ENCODE data around the gene PRLHR. TPM values are rescaled to one million over a fixed set of nuclear protein-coding genes. Genes with fewer than 3 reads are reported as not detected.

The PRLHR gene
- total RNA-seq, 1 experiment from 2014 or later = not detected

DNA sequence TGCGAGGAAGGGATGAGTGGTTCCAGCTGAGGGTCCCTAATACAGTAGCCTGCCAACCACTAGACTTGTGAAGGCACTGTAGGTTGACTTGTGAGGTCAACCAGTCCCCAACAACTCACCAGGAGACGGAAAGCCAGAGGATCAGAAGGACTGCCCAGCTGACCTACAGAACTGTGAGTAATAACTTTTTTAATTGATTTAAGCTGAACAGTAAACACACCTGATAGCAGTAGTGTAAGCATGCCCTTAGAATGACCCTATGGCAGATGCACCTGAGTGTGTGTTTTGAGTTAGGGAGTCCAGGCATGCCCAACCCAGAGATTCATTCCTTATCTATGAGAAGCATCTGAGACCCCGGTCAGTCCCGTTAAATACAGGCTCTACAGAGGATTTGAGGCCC is 14.1 kb downstream of the PRLHR start:
- intact Hi-C loops (cut with micrococcal nuclease) = no loop called here
- ATAC-seq = no peak
- H4K20me1 ChIP-seq (ENCODE audit: low read length) = no peaks in the 10 kb centered on the region
- no peaks in the 10 kb centered on the region for H3F3A ChIP-seq (ENCODE audit: low read length, unreplicated experiment)
- no TSS peak for BruUV-seq (replicated peaks)
- no peak overlapping the region for H3K4me3 ChIP-seq (ENCODE audit: low read length)
- H3K36me3 ChIP-seq (ENCODE audit: low read depth, low read length) = no peaks in the 10 kb centered on the region
- no peak for TF ChIP-seq EZH2phosphoT487 (IDR thresholded peaks at IDR 0.05; ENCODE audit: borderline replicate concordance, low read length)
- no peak for TF ChIP-seq EZH2 (IDR thresholded peaks at IDR 0.05; ENCODE audit: low read length, unreplicated experiment)
- TF ChIP-seq, protein P1, sequence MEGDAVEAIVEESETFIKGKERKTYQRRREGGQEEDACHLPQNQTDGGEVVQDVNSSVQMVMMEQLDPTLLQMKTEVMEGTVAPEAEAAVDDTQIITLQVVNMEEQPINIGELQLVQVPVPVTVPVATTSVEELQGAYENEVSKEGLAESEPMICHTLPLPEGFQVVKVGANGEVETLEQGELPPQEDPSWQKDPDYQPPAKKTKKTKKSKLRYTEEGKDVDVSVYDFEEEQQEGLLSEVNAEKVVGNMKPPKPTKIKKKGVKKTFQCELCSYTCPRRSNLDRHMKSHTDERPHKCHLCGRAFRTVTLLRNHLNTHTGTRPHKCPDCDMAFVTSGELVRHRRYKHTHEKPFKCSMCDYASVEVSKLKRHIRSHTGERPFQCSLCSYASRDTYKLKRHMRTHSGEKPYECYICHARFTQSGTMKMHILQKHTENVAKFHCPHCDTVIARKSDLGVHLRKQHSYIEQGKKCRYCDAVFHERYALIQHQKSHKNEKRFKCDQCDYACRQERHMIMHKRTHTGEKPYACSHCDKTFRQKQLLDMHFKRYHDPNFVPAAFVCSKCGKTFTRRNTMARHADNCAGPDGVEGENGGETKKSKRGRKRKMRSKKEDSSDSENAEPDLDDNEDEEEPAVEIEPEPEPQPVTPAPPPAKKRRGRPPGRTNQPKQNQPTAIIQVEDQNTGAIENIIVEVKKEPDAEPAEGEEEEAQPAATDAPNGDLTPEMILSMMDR (conservative IDR thresholded peaks at IDR 0.05; ENCODE audit: low read depth, low read length) = no peak
- H3K9me3 ChIP-seq (ENCODE audit: low read length) = no peaks in the 10 kb centered on the region
- H3K4me2 ChIP-seq (ENCODE audit: low read length) = no peak overlapping the region
- no peaks in the 10 kb centered on the region for H3K79me2 ChIP-seq (ENCODE audit: low read length)
- no peaks in the 10 kb centered on the region for H3K9me2 ChIP-seq (replicated peaks; ENCODE audit: low read length)
- ChIA-PET POLR2A (ENCODE audit: unreplicated experiment) (no interaction called here), CTCF (no interaction called here)
- H3K4me1 ChIP-seq (ENCODE audit: insufficient read depth, low read length) = peaks cover 8% of the 10 kb centered on the region; the same call in 1 of the 2 replicates
- no peak overlapping the region for H2AFZ ChIP-seq (ENCODE audit: low read length)
- no peak for DNase-seq
- H3K9ac ChIP-seq (ENCODE audit: low read length) = no peak overlapping the region
- H3K27me3 ChIP-seq (ENCODE audit: low read length) = peaks cover 21% of the 10 kb centered on the region; the same call in 1 of the 2 replicates
- no peak overlapping the region for H3K27ac ChIP-seq (ENCODE audit: low read length)

DNA sequence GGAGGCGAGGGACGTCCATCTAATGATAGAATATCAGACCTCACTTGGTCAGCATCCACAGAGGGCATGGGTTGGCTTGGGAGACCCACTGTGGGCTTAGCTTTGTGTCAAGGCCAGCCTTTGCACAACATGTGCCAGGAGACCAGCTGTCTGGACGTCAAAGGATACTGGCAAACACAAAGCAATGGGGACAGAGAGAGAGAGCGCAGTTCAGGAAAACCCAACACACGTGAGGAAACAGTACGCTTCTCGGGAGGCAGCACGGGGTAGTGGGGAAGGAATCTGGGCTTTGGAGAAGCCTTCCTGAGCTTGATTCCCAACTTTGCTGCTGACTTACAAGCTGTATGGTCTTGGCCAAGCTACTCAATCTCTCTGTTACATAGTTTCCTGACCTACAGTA is 14.7 kb downstream of the PRLHR start:
- H3K9me3 ChIP-seq (ENCODE audit: low read length) = no peaks in the 10 kb centered on the region
- H2AFZ ChIP-seq (ENCODE audit: low read length) = no peak overlapping the region
- H4K20me1 ChIP-seq (ENCODE audit: low read length) = no peaks in the 10 kb centered on the region
- H3K9ac ChIP-seq (ENCODE audit: low read length) = no peak overlapping the region
- POLR2A ChIA-PET (ENCODE audit: unreplicated experiment) = no interaction called here
- H3K79me2 ChIP-seq (ENCODE audit: low read length) = no peaks in the 10 kb centered on the region
- TF ChIP-seq, protein P1 (conservative IDR thresholded peaks at IDR 0.05; ENCODE audit: low read depth, low read length) = no peak
- TF ChIP-seq EZH2phosphoT487 (IDR thresholded peaks at IDR 0.05; ENCODE audit: borderline replicate concordance, low read length) (no peak), EZH2 (IDR thresholded peaks at IDR 0.05; ENCODE audit: low read length, unreplicated experiment) (no peak)
- no peak overlapping the region for H3K27ac ChIP-seq (ENCODE audit: low read length)
- H3K36me3 ChIP-seq (ENCODE audit: low read depth, low read length) = no peaks in the 10 kb centered on the region
- BruUV-seq (replicated peaks) = no TSS peak
- H3K4me2 ChIP-seq (ENCODE audit: low read length) = no peak overlapping the region
- H3K9me2 ChIP-seq (replicated peaks; ENCODE audit: low read length) = no peaks in the 10 kb centered on the region
- CTCF ChIA-PET = no interaction called here
- H3F3A ChIP-seq (ENCODE audit: low read length, unreplicated experiment) = no peaks in the 10 kb centered on the region
- peaks cover 21% of the 10 kb centered on the region; the same call in 1 of the 2 replicates for H3K27me3 ChIP-seq (ENCODE audit: low read length)
- intact Hi-C loops (cut with micrococcal nuclease) = no loop called here
- H3K4me3 ChIP-seq (ENCODE audit: low read length) = no peak overlapping the region
- no peak for ATAC-seq
- peaks cover 8% of the 10 kb centered on the region; the same call in 1 of the 2 replicates for H3K4me1 ChIP-seq (ENCODE audit: insufficient read depth, low read length)
- no peak for DNase-seq

DNA sequence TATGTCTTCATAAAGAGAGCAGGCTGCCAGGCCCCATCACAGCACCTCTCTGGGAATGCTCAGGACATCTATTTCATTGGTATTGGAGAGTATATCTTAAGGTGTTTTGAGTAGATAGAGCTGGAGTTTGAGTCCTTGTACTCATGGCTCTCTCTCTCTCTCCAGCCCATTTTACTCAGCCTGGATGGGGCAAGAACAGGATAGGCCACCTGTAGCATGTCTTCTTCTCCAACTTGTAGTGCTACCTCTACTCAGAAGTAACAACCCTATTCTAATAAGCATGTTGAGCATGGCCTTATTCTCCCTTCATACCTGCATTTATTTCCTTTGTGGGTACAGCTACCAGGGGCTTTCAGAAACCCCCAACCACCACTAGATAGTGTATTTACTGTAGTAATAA is 21.9 kb downstream of the PRLHR start:
- Histone ChIP-seq H3K4me3 (ENCODE audit: low read length) (no peak overlapping the region), H3K27me3 (ENCODE audit: low read length) (peaks cover 18% of the 10 kb centered on the region; the same call in 1 of the 2 replicates), H3K9me3 (ENCODE audit: low read length) (no peaks in the 10 kb centered on the region), H3K36me3 (ENCODE audit: low read depth, low read length) (no peaks in the 10 kb centered on the region), H3K4me1 (ENCODE audit: insufficient read depth, low read length) (no peaks in the 10 kb centered on the region), H3F3A (ENCODE audit: low read length, unreplicated experiment) (no peaks in the 10 kb centered on the region), H4K20me1 (ENCODE audit: low read length) (no peaks in the 10 kb centered on the region), H3K27ac (ENCODE audit: low read length) (no peak overlapping the region), H3K4me2 (ENCODE audit: low read length) (no peak overlapping the region), H3K9ac (ENCODE audit: low read length) (no peak overlapping the region), H3K9me2 (replicated peaks; ENCODE audit: low read length) (no peaks in the 10 kb centered on the region), H2AFZ (ENCODE audit: low read length) (no peak overlapping the region), H3K79me2 (ENCODE audit: low read length) (no peaks in the 10 kb centered on the region)
- no TSS peak for BruUV-seq (replicated peaks)
- TF ChIP-seq, protein P1 (conservative IDR thresholded peaks at IDR 0.05; ENCODE audit: low read depth, low read length) = no peak
- TF ChIP-seq EZH2 (IDR thresholded peaks at IDR 0.05; ENCODE audit: low read length, unreplicated experiment) = no peak
- no peak for TF ChIP-seq EZH2phosphoT487 (IDR thresholded peaks at IDR 0.05; ENCODE audit: borderline replicate concordance, low read length)
- intact Hi-C loops (cut with micrococcal nuclease) = no loop called here
- no peak for DNase-seq
- ATAC-seq = no peak
- ChIA-PET CTCF (no interaction called here), POLR2A (ENCODE audit: unreplicated experiment) (no interaction called here)

All from PC-3 (cell line).